HG03354 (cell line): Measurements from ENCODE around the gene CD96.
A peak's percentile ranks its signal among the peaks of the same experiment; 100 is the strongest.
"Not testable (repeated sequence)": the region's sequence is repeated elsewhere in the genome, so short reads cannot be mapped to it uniquely, and the experiment has no call there.

ENCODE experiments used
- ATAC-seq: cut with Tn5 transposase; IDR thresholded peaks from one replicate; pipeline ENCODE4 v1.9.1; 2021; ENCODE audit warnings: mild to moderate bottlenecking; ENCODE audit not compliant: unreplicated experiment, poor library complexity, severe bottlenecking

The CD96 gene

GRCh38 chr3:111616417-111617105 is 74.6 kb downstream of the CD96 start:
- ATAC-seq, result peak; percentile 90

- ATAC-seq, result no peak
Observed at GRCh38 chr3:111617406-111617805, 75.4 kb downstream of the CD96 start.

- no peak for ATAC-seq
Observed at GRCh38 chr3:111617912-111618601, 76.1 kb downstream of the CD96 start.

- ATAC-seq, result no peak
Observed at GRCh38 chr3:111618945-111619344, 76.9 kb downstream of the CD96 start.

GRCh38 chr3:111619833-111620232 is 77.8 kb downstream of the CD96 start:
- ATAC-seq, result no peak

- no peak for ATAC-seq
Observed at GRCh38 chr3:111621535-111621934, 79.5 kb downstream of the CD96 start.

- no peak for ATAC-seq
Observed at GRCh38 chr3:111627092-111627491, 85.1 kb downstream of the CD96 start.

- ATAC-seq, result not testable (repeated sequence)
Observed at GRCh38 chr3:111629018-111629417, 87.0 kb downstream of the CD96 start.

- ATAC-seq, result not testable (repeated sequence)
Observed at GRCh38 chr3:111630638-111631037, 88.6 kb downstream of the CD96 start.

- no peak for ATAC-seq
Observed at GRCh38 chr3:111635403-111635802, 93.4 kb downstream of the CD96 start.

- ATAC-seq, result no peak
Observed at GRCh38 chr3:111636366-111636885, 94.4 kb downstream of the CD96 start.

GRCh38 chr3:111639316-111639715 is 97.3 kb downstream of the CD96 start:
- ATAC-seq, result no peak

- no peak for ATAC-seq
Observed at GRCh38 chr3:111648991-111649579, 107.1 kb downstream of the CD96 start.

- ATAC-seq, result no peak
Observed at GRCh38 chr3:111650378-111651275, 108.6 kb downstream of the CD96 start.

GRCh38 chr3:111652492-111653180 is 110.6 kb downstream of the CD96 start:
- ATAC-seq, result peak; percentile 48

GRCh38 chr3:111653766-111654165 is 111.8 kb downstream of the CD96 start:
- ATAC-seq, result no peak

GRCh38 chr3:111662012-111662411 is 120.0 kb downstream of the CD96 start:
- no peak for ATAC-seq

GRCh38 chr3:111662907-111663306 is 120.9 kb downstream of the CD96 start:
- no peak for ATAC-seq

- no peak for ATAC-seq
Observed at GRCh38 chr3:111666041-111666735, 124.2 kb downstream of the CD96 start.
